GM15510 (cell line): Measurements from ENCODE around the gene NT5C2.

Experiments used
- POLR2A ChIP-seq: IDR thresholded peaks from 3 replicates; pipeline ENCODE4 v1.6.1; 2011; ENCODE audit warnings: borderline replicate concordance; ENCODE audit not compliant: insufficient read length; ENCODE audit errors: extremely low read depth

The NT5C2 gene

DNA sequence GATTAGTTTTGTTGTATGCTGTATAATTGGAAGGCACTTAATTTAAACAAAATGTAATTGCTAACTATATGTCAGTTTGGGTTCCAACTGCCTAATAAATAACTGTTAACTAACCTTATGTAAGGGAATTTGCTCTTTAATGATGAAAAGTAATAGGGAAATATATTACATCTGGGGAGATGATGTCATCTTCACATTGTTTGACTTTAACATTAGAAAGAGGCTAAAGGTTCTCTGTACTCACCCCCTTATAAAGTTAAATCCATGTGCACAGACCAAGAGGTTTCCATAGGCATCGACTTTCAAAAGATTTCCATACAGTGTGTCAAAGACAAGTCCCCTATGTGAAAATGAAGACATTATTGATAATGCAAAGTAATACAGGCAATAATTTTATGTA is 87.6 kb downstream of the NT5C2 start:
- no peak for TF ChIP-seq POLR2A

GRCh38 chr10:103104721-103105120 is 88.4 kb downstream of the NT5C2 start:
- no peak for TF ChIP-seq POLR2A

DNA sequence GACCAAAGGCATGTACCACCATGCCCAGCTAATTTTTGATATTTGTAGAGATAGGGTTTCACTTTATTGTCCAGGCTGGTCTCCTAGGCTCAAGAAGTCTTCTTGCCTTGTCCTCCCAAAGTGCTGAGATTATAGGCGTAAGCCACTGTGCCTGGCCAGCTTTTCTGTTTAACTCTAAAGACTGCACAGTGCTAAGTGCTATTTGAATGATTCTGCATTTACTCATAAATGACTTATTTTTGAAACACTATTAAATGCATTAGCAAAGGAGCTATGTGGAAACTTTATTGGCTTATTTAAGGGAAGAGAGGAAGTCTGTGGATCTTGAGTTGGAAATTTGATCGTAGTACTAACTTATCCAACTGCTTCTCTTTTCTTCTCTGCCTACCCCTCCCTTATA is 89.1 kb downstream of the NT5C2 start:
- no peak for TF ChIP-seq POLR2A

GRCh38 chr10:103102195-103102594 is 90.9 kb downstream of the NT5C2 start:
- no peak for TF ChIP-seq POLR2A

DNA sequence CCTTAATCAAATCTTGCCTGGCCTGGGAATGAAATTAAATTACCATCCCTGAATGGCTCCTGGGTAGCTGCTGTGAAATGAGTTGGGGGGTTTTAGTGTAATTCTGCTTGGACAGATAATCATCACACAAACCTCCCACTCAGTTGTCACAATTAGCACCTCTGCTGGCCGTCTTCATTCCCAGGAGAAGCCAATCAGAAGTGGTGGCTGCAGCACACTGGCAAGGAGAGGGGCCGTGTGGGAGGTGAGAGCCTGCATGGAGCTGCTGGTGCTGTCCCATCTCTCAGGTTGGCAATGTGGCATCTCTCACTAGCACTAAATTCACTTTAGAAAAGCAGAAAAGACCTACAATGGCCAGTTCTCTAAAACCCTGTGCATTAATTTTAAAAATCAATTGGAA is 92.5 kb downstream of the NT5C2 start:
- no peak for TF ChIP-seq POLR2A

DNA sequence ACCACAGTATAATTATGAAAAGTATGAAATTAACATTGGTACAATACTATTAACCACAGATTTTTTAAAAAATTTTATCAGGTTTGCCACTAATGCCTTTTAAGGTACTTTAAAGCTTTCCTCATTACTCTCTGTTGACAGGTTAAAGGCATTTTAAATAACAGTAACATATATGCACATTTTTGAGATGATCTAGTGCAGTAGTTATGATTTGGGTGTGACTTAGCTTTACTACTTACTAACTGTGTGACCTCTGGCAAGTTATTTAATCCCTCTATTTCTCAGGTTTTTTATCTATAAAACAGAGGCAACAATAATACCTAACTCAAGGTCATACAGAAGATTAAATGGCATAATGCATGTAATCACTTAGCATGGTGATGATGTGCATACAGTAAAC is 94.8 kb downstream of the NT5C2 start:
- no peak for TF ChIP-seq POLR2A

GRCh38 chr10:103096130-103096529 is 96.9 kb downstream of the NT5C2 start:
- no peak for TF ChIP-seq POLR2A

- TF ChIP-seq POLR2A, result no peak
Measured at GRCh38 chr10:103095005-103095404, 98.1 kb downstream of the NT5C2 start.

GRCh38 chr10:103090911-103091310 is 102.2 kb downstream of the NT5C2 start:
- TF ChIP-seq POLR2A, result no peak

DNA sequence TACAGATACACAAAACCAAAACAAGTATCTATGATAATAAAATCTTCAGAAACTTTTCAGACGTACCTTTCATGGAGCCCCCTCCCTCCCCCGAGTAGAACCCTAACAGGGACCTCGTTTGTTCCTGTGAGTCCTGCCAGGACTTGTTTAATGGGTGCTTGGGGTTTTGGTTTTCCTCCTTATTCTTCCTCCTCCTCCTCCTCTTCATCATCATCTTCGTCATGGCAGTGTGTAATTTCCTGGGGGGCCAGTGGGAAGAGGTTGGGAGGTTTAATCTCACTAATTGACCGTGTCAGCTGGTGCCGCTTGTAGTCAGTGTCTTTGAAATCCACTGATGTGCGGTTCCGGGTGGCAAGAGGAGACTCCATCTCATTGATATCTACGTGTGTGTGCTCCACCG is 103.6 kb downstream of the NT5C2 start:
- TF ChIP-seq POLR2A, result no peak

- no peak for TF ChIP-seq POLR2A
Measured at GRCh38 chr10:103086799-103087198, 106.3 kb downstream of the NT5C2 start.

- no peak for TF ChIP-seq POLR2A
Measured at GRCh38 chr10:103086261-103086660, 106.8 kb downstream of the NT5C2 start.

- no peak for TF ChIP-seq POLR2A
Measured at GRCh38 chr10:103083977-103084320, 109.1 kb downstream of the NT5C2 start.

DNA sequence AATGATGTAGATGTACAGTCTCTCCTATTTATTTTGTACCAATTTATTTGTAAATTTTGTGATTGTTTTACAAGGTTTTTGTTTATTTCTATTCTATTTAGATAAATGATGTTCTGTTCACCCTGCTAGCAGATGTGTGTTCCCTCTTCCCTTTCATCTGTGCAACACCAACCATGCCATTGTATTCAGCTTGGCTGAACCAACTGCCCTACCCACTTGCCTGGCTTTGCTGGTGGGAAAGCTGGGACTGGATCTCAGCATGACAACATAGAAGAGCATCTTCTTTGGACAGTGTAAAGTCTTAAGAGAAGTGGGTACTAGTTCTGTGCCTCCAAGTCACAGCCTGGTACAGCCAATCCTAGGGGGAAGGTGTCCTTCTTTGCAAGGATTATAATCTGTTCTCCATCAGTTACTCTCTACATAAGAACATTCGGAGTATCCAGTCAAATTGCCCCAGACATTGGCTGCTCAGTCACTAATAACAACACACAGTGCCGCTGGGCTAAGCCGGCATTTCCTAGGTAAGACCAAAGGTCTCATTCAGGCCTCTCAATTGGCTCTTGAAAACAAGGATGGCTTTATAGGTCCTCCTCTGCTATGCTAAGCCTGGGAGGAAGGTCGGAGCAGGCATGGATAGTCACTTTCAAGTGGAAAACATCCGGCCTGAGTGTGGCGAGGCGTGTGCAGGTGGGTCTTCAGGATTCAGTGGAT is 109.7 kb downstream of the NT5C2 start:
- no peak for TF ChIP-seq POLR2A

GRCh38 chr10:103082683-103083082 is 110.4 kb downstream of the NT5C2 start:
- TF ChIP-seq POLR2A, result no peak

- TF ChIP-seq POLR2A, result no peak
Measured at GRCh38 chr10:103080891-103081581, 112.0 kb downstream of the NT5C2 start.
